ENCODE measurements around the gene ATN1. TPM values are rescaled to one million over a fixed set of nuclear protein-coding genes. Genes with fewer than 3 reads are reported as not detected.

Gene ATN1
- total RNA-seq, 1 donor from 2014 or later: 118 TPM

DNA sequence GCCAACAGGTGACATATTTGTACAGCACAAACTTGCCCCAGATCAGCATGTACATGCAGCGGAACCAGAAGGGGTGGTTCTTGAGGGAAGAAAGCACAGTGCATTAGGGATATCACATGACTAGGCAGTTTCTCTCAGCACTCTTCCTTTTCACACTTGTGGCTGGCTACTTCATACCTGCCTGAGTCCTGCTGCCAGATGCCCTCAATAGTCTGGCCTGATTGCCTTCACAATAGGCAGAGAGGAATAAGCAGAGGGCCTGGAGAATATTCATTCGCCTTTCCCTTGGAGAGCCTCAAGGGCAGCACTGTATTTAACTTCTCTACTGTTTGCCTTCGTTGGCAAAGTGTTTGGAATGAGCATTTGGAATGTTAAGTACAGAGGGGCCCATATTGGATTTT lies 50.9 kb downstream of the ATN1 start:
- DNase-seq (ENCODE audit: low read depth, low spot score): no peak
- no peak overlapping the region for H3K4me3 Mint-ChIP-seq
- peaks cover 3% of the 10 kb centered on the region for H3K4me1 Mint-ChIP-seq
- peaks cover 12% of the 10 kb centered on the region for H3K36me3 Mint-ChIP-seq (ENCODE audit: low read depth)
- no peaks in the 10 kb centered on the region for H3K27me3 Mint-ChIP-seq (ENCODE audit: low read depth)
- no peaks in the 10 kb centered on the region for H3K9me3 Mint-ChIP-seq
- H3K27ac Mint-ChIP-seq (ENCODE audit: unreplicated experiment): no peak overlapping the region
- TF ChIP-seq, protein P1, sequence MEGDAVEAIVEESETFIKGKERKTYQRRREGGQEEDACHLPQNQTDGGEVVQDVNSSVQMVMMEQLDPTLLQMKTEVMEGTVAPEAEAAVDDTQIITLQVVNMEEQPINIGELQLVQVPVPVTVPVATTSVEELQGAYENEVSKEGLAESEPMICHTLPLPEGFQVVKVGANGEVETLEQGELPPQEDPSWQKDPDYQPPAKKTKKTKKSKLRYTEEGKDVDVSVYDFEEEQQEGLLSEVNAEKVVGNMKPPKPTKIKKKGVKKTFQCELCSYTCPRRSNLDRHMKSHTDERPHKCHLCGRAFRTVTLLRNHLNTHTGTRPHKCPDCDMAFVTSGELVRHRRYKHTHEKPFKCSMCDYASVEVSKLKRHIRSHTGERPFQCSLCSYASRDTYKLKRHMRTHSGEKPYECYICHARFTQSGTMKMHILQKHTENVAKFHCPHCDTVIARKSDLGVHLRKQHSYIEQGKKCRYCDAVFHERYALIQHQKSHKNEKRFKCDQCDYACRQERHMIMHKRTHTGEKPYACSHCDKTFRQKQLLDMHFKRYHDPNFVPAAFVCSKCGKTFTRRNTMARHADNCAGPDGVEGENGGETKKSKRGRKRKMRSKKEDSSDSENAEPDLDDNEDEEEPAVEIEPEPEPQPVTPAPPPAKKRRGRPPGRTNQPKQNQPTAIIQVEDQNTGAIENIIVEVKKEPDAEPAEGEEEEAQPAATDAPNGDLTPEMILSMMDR (conservative IDR thresholded peaks at IDR 0.05): no peak

DNA sequence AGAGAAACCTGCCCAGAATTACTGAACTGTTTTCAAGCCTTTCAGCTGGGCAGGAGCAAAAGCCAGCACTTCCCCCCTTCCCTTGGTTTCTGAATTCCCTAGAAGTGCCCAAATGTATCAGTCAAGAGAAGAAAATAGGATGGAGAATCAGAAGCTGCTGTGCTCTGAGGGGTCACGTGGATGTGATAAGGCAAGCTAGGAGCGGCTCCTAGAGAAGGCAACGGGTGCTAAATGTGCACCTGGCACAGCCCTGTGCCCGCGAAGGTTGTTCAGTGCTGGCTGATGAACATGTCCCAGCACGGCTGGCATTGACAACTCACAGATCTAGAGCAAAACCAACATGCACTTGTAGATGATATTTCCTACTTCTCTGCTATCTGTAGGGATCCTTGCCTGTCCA lies 51.3 kb downstream of the ATN1 start:
- Mint-ChIP-seq H3K27ac (ENCODE audit: unreplicated experiment) (peak overlapping the region; percentile 57), H3K27me3 (ENCODE audit: low read depth) (no peaks in the 10 kb centered on the region), H3K36me3 (ENCODE audit: low read depth) (peaks cover 12% of the 10 kb centered on the region), H3K4me3 (no peak overlapping the region), H3K9me3 (no peaks in the 10 kb centered on the region), H3K4me1 (peaks cover 3% of the 10 kb centered on the region)
- no peak for DNase-seq (ENCODE audit: low read depth, low spot score)
- TF ChIP-seq, protein P1 (conservative IDR thresholded peaks at IDR 0.05): no peak

DNA sequence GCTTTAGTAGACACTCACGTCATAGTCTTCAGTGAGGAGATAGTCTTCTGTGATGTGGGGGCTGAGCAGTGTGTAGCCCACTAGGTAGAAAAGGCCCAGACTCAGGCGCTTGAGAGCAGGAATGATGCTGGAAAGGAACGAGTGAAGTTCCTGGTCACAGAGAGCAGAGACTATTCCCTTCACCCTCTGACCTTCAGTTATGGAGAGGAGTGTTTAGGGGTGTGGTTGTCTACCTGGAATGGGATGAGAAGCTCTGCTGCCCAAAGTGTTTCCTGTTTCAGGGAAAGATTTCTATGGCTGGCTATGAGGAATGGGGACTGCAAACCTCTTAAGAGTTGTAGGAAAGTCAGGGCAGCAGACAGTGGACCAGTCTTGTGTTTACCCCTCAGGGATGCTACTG lies 51.7 kb downstream of the ATN1 start:
- TF ChIP-seq, protein P1 (conservative IDR thresholded peaks at IDR 0.05): no peak
- H3K27ac Mint-ChIP-seq (ENCODE audit: unreplicated experiment): peak overlapping the region; percentile 57
- peaks cover 12% of the 10 kb centered on the region for H3K36me3 Mint-ChIP-seq (ENCODE audit: low read depth)
- peaks cover 3% of the 10 kb centered on the region for H3K4me1 Mint-ChIP-seq
- H3K27me3 Mint-ChIP-seq (ENCODE audit: low read depth): no peaks in the 10 kb centered on the region
- no peak overlapping the region for H3K4me3 Mint-ChIP-seq
- no peak for DNase-seq (ENCODE audit: low read depth, low spot score)
- H3K9me3 Mint-ChIP-seq: no peaks in the 10 kb centered on the region

DNA sequence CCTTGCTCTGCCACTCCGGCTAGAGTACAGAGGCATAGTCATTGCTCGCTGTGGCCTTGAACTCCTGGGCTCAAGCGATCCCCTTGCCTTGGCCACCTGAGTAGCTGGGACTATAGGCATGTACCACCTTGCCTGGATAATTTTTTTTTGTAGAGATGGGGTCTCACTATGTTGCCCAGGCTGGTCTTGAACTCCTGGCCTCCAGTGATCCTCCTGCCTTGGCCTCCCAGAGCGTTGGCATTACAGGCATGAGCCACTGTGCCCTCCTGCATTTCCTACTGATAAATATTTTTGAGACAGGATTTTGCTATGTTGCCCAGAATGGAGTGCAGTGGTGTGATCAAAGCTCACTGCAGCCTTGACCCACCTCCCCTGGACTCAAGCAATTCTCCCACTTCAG lies 52.3 kb downstream of the ATN1 start:
- Mint-ChIP-seq H3K4me3 (no peak overlapping the region), H3K27me3 (ENCODE audit: low read depth) (no peaks in the 10 kb centered on the region), H3K27ac (ENCODE audit: unreplicated experiment) (no peak overlapping the region), H3K36me3 (ENCODE audit: low read depth) (peaks cover 12% of the 10 kb centered on the region), H3K4me1 (peaks cover 3% of the 10 kb centered on the region), H3K9me3 (no peaks in the 10 kb centered on the region)
- no peak for DNase-seq (ENCODE audit: low read depth, low spot score)
- TF ChIP-seq, protein P1 (conservative IDR thresholded peaks at IDR 0.05): no peak

DNA sequence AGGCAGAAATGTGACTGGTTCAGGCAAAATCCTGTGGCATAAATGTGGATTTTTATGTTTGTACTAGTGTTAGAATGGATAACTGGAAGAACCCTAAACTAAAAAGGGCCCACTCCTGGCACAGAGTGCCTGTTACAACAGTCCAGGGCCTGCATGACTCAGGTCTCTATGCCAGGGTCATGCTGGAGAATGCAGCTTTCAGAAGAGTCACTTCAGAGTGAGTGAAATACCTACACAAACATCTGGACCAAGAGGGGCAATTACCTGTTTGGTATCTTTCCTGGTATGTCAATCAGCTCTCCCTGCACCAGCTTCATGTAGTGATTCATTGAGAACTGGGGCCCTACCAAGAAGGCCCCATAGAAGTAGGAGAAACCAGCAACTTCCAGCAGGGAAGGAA lies 53.0 kb downstream of the ATN1 start:
- Mint-ChIP-seq H3K27ac (ENCODE audit: unreplicated experiment) (no peak overlapping the region), H3K36me3 (ENCODE audit: low read depth) (peaks cover 12% of the 10 kb centered on the region), H3K9me3 (no peaks in the 10 kb centered on the region), H3K4me3 (no peak overlapping the region), H3K27me3 (ENCODE audit: low read depth) (no peaks in the 10 kb centered on the region), H3K4me1 (peaks cover 3% of the 10 kb centered on the region)
- TF ChIP-seq, protein P1 (conservative IDR thresholded peaks at IDR 0.05): no peak
- DNase-seq (ENCODE audit: low read depth, low spot score): no peak
